NCI-H1436 treated with DMSO at 0.1 percent for 48 hours (cell line): ENCODE measurements around the gene RASAL2.
A peak's percentile ranks its signal among the peaks of the same experiment; 100 is the strongest.
"Not testable (repeated sequence)": the region's sequence is repeated elsewhere in the genome, so short reads cannot be mapped to it uniquely, and the experiment has no call there.

Experiments
- DNase-seq: peaks from one replicate; lab custom pipeline; 2025; lab: John Stamatoyannopoulos, UW

Gene RASAL2

DNA sequence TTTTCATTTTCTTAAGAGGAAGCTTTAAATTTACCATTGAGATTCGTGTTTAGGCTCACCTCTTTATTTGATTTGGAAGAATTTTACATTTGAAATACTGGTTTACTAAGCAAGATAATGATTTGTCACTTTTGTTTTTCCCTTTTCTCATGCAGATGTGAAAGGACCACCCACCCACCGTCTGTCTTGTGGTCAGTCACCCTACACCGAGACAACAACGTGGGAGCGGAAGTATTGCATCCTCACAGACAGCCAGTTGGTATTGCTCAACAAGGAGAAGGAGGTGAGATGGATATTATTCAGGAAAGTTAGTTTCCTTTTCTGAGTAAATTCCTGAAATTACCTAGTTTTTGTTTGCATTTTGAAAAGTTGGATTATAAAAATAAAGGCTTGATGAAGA lies 189.5 kb downstream of the RASAL2 start:
- DNase-seq, result no peak

DNA sequence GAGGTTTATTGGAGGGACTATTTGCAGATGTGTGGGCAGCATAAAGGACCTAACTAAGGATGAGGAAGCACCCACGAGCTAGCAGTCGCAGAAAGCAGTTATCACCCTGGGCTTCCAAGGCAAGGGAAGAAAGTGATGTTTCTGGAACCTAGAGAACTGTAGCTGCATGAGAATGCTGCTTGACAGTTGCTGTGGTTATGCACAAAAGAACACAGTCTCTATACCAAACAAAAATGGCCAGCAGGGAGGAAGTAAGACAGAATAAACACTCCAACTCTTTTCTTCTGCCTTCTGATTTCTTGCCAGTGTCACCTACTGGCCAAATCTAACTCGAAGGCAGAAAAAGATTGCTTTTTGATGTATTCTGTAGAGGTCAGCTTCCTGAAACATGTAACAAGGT lies 190.2 kb downstream of the RASAL2 start:
- no peak for DNase-seq

DNA sequence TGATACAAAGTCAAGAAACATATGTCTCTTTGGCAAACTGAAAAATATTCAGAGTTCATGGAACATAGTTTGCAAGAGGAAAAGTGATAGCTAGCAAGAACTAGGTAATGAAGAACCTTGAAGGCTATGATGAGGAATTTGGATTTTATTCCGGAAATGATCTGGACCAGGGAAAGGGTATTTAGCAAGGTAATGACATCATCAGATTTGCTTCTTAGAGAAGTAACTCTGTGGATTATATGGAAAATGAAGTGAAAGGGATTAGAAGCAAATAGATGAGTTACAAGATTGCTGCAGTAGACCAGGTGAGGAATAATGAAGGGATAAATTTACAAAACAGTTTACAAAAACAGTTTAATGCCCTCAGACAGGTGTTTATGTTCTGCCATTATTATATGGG lies 197.3 kb downstream of the RASAL2 start:
- no peak for DNase-seq

DNA sequence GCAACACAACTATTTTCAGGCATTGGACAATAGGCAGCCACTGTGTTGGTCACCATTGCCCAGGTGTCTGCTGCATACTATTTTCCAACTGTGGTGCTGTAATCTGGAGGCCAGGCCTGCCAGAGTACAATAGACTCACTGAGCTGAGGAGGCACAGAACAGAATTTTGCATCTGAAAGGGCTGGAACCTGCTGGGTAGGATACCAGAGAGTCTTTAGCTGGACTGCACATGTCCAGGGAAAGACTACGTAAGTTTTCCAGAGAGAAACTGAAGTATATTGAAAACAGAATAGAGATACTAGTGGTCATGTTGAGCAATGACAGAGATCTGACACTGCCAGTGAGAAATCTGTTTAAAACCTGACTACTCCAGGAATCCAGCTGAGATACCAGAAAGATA lies 200.8 kb downstream of the RASAL2 start:
- DNase-seq, result no peak

DNA sequence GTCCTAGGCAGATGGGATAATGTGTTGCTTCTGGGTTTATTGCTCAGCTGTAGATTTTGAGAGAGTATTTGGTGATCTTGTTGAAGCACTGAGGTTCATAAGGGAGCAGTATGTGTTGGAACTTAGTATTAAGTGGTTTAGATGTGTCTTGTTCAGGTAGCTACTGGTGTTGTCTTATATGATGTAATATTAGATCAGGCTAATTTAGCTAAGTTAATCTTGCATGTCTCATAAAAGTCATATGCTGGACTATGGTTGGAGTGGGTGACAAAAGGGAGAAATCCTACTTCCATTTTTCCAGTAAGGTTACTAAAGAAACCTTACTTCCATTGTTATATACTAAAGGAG lies 206.4 kb downstream of the RASAL2 start:
- DNase-seq, result no peak

DNA sequence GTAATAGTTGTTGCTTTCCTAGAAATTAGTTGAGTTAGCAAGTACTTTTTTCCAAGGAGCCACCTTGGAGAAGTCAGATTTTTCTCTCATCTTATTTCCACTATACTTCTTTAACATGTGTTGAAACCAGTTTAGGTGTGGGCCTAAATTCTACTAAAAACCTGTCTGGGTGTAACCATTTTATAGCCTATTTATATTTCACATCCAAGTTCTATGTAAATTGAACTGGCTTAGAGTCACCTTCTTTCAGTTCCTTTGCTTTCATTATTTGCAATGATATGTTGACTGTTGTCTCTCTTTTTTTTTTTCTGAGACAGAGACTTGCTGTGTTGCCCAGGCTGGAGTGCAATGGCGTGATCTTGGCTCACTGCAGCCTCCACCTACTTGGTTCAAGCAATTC lies 207.2 kb downstream of the RASAL2 start:
- no peak for DNase-seq

DNA sequence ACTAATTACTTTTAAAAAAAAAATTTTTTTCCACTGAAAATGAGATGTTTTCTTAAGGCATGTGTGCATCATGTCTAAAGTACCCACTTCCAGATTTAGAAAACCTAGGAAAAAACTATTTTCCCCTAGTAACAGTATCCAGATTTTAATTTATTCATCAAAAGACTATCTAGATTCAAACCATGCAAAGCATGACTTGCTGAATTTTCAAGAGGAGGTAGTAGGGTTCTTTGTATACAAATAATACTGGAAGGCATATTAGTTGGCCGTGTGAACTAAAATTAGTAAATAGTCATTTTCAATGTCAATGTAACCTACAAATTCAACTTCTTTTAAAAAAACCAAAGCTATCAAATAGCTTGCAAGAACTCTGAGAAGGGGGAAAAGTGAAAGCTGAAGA lies 213.4 kb downstream of the RASAL2 start:
- no peak for DNase-seq

DNA sequence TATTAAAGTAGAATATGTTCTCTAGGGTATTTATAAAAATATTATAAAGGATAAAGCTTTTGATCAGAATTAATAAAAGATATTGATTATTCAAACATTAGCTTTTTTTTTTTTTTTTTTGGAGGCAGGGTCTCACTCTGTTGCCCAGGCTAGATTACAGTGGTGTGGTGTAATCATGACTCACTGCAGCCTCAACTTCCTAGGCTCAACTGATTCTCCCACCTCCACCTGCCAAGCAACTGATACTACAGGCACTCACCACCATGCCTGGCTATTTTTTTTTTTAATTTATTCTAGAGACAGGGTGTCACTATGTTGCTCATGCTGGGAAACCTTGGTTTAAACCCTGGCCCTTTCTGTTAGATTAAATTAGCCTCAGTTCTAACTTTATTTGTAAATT lies 214.5 kb downstream of the RASAL2 start:
- DNase-seq, result no peak

DNA sequence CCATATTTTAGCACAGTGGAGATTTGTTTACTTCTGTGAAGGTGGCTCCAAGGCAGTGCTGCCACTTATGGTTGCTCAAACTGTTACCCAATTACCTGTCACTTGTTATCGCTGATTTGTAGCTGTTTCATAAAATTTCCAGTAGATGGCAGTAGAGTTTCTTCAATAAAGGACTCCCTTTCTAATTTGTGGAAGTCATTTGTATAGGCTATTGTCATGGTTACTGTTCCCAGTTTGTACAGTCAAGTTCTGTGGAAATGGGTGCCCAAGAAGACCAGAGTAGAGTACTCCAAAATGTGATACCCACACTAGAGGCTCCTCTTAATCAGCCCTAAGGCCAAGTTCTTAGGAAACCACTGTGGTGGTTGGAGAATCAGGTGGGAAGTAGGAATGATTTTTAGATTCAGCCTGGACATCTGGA lies 216.8 kb downstream of the RASAL2 start:
- peak; percentile 42 for DNase-seq

DNA sequence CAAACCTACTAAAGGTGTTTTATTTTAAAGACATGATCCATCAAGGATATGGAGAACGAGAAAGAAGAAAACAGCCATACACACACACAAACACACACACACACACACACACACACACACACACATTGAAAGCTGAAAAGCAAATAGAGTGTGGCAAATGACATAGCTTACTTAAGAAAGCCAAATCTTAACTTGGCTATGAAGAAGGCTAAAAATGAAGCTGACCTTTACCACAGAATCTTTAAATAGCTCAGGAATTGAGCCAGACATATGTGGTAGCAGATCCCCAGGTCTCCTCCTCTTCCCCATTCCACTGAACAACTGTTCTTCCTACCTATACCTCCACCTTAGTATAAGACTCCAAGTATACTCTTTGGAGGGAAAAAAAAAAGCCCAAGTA lies 217.3 kb downstream of the RASAL2 start:
- DNase-seq, result no peak

DNA sequence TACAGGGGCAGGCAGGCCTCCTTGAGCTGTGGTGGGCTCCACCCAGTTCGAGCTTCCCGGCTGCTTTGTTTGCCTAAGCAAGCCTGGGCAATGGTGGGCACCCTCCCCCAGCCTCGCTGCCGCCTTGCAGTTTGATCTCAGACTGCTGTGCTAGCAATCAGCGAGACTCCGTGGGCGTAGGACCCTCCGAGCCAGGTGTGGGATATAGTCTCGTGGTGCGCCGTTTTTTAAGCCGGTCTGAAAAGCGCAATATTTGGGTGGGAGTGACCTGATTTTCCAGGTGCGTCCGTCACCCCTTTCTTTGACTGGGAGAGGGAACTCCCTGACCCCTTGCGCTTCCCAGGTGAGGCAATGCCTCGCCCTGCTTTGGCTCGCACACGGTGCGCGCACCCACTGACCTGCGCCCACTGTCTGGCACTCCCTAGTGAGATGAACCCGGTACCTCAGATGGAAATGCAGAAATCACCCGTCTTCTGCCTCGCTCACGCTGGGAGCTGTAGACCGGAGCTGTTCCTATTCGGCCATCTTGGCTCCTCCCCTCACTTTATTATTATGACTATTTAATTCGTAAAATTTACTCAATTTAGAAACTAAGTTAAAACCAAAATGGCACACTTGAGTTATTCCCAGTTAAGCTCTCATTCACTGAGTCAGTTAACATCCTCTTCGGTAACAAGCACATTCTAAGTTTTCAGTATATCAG lies 226.5 kb downstream of the RASAL2 start:
- DNase-seq, result not testable (repeated sequence)

DNA sequence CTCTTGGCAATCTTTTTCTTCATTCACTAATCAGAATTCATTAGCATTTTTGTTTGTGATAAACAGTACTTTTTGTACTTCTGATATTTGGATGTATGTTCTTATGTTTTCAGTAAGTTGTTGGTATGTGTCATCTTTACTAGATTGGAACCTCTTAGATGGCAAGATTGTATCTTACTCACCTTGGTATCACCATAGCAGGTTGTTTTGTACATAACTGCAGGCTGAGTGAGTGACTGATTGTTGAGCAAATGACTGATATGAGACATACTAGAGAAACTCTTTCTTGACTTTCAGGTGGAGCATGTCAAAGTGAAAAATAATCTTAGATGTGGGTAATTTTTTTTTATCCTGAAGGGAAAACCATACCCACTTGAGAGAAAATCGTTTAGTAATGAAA lies 229.2 kb downstream of the RASAL2 start:
- DNase-seq, result no peak

DNA sequence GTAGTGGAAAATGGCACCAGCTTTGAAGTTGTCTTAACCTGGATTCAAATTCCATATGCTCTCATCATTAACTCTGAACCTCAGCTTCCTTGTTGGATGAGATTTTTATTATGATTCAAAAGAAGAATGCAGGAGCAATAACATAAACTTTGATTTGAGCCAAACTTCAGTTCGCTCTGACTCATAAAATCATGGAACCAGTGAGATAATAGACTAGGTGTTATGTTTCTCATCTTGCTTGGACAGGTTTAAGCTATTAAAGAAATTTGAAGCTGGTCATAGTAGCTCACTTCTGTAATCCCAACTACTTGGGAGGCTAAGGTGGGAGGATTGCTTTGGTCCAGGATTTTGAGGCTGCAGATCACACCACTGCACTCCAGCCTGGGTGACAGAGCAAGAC lies 230.1 kb downstream of the RASAL2 start:
- no peak for DNase-seq

DNA sequence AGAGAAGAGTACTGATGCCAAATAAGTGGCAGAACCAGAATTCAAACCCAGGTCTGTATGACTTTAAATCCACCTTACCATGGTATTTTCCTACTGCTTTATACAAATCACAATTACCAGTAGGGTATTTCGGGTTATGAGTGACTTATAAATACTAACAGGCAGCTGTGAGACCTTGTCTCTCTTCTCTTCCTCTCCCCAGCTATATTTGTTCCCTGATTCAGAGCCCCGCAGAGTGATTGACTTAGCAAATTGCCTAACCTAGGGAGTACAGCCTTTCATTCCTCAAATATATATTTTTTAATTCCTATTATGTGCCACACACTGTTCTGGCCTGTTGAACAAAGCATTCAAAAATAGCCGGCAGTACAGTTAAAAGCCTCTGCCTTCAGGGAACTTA lies 234.8 kb downstream of the RASAL2 start:
- DNase-seq, result no peak

DNA sequence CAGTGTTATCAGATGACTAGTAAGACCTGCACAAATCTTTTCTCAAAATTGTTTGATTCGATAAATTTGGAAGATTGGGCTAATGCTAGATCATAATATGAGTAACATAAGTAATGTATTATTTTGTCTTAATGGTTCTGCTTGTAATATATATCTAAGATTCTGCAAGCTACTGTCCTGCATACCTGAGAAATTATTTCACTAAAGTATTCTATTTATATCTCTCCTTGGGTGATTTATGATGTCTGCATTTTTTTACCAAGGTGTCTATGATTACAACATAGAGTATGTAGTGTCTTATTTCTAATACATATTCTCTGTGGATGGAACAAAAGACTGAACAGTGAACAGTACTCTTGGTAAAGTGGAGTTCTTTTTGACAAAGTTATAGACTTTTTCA lies 236.2 kb downstream of the RASAL2 start:
- no peak for DNase-seq

DNA sequence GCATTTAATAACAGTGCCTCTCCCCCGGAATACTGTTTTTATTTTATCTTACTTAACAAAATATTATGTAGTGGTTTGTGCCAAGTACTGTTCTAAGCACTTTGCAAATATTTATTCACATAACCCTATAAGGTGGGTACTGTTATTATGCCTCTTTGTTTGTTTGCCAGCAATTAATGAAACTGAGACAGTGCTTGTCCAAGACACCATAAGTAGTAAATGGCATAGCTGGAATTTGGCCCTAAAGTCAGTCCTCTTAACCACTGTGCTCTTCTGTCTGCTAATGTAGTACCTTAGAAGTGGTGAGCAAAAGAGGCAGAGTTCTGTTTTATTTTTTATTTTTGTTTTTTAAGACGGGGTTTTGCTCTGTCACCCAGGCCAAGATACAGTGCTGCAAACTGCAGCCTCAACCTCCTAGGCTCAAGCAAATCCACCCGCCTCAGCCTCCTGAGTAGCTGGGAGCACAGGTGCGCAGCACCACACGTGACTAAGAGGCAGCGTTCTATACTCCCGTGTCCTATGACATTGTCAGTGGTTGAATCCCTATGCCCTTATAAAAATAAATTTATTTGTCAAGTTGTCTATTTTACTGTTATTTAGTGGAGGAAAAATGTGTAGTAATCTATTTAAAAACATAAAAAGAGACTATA lies 237.1 kb downstream of the RASAL2 start:
- DNase-seq, result no peak

DNA sequence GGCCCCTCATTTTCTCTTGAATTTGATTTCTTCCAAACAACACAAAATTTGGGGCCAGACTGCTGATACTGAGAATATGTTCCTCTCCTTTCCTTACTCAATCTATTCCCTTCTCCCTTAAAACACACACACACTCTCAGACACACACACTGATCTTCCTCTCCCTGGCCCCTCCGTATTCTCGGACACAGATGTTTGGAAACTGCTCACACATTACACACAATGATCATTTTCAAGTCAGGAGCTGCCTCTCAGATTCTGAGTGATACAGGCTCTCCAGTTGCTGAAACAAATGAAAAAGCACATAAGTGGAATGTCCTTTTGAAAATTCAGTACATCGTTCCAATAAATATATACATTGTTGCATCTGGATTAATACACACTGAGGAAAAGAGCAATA lies 241.5 kb downstream of the RASAL2 start:
- no peak for DNase-seq

DNA sequence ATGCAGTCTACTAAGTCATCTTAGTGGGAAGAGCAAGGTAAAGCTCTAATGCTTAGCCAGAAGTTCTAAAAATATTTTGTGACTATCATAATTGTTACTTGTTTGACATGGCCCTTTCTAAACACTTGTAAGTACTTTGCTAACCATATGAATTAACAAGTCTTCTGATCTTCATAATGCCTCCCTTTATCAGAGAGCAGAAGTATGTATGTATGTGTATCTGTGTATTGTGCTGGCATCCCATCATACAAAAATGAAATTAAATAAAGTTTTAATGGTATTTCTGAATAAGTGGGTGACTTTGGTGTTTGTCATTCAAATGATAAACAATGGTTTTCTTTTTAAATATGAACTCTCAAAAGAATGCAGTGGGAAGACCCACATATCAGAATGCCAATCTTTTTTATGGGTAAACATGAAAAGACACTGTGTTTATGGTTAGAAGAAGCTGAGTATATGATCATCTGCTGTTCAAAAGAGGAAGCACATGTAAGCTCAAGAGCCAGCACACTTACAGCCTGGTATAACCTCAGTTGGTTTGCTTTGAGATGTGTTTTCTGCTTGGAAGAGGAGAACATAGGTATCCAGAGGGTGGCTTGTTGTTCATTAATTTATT lies 243.3 kb downstream of the RASAL2 start:
- no peak for DNase-seq

DNA sequence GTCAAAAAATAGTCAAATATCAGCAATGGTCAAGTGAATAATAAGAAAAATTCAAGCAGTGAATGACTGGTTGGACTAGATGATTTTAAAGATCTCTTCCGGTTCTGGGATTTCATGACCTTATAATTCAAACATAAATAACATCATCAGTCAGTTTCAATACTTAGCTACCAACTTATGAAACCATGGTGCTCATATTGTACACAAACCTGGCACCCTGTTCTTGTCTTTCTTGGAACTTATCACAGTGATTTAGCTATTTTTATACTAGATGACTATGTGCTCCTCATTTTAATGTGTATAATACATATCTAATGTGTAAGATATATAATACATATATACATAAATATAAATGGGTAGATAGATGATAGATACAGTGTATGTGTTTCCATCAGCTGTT lies 245.9 kb downstream of the RASAL2 start:
- no peak for DNase-seq

DNA sequence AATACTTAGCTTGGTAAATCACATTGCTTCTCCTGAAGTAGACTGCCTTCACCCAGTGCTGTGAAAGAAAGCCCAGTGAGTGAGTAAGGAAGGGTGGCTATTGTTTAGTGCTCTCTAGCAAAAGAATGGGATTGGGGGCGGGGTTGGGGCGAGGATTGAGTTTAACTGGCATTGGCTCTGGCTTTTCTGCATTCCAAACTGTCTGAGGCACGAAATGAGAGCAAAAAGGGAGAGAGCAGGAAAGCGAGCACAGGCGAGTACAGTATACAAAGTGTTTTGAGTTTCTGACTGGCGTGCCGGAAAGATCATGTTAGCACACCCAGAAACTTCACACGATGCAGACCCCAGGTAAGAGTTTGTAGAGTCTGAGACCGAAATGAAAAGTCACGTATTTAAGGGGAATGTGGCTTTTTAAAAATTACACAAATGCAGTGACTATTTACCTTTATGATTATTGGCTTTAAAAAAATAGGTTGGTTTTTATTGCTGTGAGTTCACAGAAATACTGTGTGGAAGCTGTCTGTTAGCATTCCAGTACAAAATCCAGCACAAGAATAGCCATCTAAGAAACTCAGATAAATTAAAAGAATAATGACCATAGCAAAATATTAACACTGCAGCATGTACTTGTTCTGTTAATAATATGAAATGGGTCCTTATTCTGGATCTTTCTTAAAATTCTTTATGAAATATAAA lies 247.5 kb downstream of the RASAL2 start:
- DNase-seq, result no peak

DNA sequence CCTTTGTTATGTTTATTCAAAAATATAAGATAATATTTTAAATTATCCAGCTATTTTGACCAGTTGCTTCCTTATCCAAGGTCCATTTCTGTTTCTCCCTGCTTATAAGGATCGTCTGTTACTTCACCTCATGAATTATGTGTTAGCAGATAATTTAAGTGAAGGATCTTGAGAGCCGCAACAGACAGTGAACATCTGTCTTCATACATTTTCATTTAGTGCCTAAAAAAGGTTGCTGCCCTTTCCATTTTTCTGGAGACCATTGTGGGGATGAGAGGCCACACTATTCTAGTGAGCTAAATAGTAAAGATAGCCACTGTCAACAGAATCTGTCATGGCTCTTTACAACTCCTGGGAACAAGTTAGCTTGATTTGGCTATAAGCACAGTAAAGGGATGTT lies 248.8 kb downstream of the RASAL2 start:
- no peak for DNase-seq

DNA sequence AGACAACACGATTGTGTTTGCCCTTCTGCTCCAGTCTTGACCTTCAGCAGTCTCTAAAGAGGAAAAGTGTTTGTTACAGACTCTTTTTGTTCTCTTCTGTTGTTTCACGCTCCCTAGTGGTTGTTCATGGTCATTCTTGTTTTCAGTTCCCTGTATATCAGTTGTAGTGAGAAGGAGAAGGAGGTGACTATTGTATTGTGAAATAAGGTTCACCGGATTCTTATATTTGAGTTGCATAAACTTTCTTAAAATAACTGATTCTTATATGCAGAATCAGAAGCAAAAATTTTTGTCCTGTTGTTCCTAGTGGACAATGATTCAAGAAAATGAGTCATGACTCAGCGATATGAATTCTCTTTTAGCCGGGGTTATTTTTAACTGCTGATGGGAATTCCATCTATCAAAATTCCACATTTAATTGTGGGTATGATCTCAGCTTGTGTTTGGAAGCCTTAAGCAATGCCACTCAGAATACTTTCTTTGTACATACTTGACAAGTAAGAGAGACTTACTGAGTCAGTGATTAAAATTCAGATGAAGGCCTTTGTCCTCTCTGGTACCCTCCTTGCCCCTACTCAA lies 250.7 kb downstream of the RASAL2 start:
- no peak for DNase-seq

DNA sequence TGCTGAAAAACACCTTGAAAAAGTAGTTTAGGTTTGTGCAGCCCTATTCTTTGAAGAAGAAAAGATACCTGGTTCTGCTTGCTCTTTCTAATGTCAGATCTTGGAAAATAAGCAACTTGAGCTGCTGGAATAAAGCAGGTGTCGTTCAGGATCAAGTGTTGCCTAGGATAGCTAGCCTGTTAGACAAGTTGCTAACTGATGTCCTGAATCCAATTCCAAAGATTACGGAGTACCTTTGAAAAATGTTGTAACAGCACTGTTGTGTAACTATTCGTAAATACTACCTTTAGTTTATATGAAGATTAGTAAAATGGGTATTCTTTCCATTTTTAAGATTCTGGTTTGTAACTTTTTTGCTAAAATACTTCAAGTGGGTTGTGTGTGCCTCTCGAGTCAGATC lies 251.3 kb downstream of the RASAL2 start:
- DNase-seq, result no peak
